WERI-Rb-1 (cell line): ENCODE measurements around the gene ZRANB1.
A peak's percentile ranks its signal among the peaks of the same experiment; 100 is the strongest.

Source experiments
- DNase-seq: peaks from one replicate; pipeline ENCODE4 v3.0.0-alpha.2; 2020
- H3K27ac ChIP-seq: fragments of 250-450 bp; sonication (Bioruptor Pico); 2 replicates; pipeline ENCODE4 v1.5.1; 2020; ENCODE audit warnings: mild to moderate bottlenecking, moderate library complexity
- H3K27me3 ChIP-seq: fragments of 250-450 bp; sonication (Bioruptor Pico); 2 replicates; pipeline ENCODE4 v1.5.1; 2021; ENCODE audit warnings: mild to moderate bottlenecking, low read depth, moderate library complexity; ENCODE audit not compliant: insufficient read depth, severe bottlenecking
- H3K36me3 ChIP-seq: fragments of 250-450 bp; sonication (Bioruptor Pico); 2 replicates; pipeline ENCODE4 v1.5.1; 2020; ENCODE audit warnings: mild to moderate bottlenecking, moderate library complexity
- H3K4me3 ChIP-seq: 2 replicates; pipeline ENCODE4 v1.5.1; 2011; ENCODE audit warnings: low read depth, mild to moderate bottlenecking, control low read depth, low read length
- H3K9me3 ChIP-seq: fragments of 250-450 bp; sonication (Bioruptor Pico); 2 replicates; pipeline ENCODE4 v1.5.1; 2021; ENCODE audit warnings: mild to moderate bottlenecking, moderate library complexity; ENCODE audit not compliant: severe bottlenecking
- TF ChIP-seq, protein P1 (sequence below): IDR thresholded peaks from 2 replicates; pipeline ENCODE4 v1.5.1; 2011; ENCODE audit warnings: low read depth, mild to moderate bottlenecking, control low read depth, inconsistent platforms, low read length

ZRANB1 gene

DNA sequence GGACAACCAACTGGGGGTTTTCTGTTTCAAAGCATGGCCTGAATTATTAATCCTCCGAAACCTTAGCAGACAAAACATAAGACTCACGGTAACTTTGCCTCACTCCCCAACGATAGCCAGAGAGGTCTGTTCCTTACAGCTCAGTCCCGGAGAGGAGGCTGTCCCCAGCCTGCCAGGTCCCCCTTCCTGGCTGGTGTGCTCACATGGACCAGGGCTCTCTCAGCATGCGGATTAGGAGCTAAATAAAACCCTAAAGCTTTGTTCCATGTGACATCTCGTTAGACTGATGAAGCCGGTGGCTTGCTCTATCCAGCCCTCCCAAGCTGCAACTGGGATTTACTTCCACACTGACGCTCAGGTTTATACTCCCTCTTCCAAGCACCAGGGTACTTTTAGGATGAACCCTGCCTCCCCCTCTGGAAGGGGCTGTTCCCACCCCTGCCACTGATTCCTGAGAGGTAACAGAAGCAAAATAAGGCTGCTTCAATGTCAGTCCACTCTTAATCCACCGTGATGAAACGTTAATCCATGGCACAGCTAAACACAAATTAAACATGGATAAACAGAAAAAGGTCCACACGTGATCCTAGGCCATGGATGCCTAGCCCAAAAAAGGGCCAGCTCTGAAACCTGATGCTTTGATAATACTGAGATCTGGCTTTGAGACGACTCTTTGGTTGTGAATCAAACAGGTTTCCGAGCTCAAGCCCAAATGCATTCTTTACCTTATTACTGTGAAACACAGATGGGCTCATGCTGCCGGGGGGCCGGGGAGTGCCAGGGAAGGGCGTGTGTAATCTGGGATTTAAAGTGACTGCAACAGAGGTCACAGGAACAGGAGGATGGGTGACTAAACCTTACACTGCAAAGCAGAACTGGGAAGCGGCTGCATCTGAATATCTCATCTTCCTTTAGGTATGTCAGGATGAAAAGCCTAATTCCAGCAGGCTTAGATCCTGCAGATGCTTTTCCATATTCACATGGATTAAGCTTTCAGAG is 86.2 kb downstream of the ZRANB1 start:
- H3K4me3 ChIP-seq = peak overlapping the region; percentile 32
- no peaks in the 10 kb centered on the region for H3K9me3 ChIP-seq
- H3K27ac ChIP-seq = peak overlapping the region; percentile 94
- peak; percentile 90 for DNase-seq
- peaks cover 27% of the 10 kb centered on the region for H3K36me3 ChIP-seq
- H3K27me3 ChIP-seq = no peaks in the 10 kb centered on the region
- TF ChIP-seq, protein P1, sequence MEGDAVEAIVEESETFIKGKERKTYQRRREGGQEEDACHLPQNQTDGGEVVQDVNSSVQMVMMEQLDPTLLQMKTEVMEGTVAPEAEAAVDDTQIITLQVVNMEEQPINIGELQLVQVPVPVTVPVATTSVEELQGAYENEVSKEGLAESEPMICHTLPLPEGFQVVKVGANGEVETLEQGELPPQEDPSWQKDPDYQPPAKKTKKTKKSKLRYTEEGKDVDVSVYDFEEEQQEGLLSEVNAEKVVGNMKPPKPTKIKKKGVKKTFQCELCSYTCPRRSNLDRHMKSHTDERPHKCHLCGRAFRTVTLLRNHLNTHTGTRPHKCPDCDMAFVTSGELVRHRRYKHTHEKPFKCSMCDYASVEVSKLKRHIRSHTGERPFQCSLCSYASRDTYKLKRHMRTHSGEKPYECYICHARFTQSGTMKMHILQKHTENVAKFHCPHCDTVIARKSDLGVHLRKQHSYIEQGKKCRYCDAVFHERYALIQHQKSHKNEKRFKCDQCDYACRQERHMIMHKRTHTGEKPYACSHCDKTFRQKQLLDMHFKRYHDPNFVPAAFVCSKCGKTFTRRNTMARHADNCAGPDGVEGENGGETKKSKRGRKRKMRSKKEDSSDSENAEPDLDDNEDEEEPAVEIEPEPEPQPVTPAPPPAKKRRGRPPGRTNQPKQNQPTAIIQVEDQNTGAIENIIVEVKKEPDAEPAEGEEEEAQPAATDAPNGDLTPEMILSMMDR = no peak

DNA sequence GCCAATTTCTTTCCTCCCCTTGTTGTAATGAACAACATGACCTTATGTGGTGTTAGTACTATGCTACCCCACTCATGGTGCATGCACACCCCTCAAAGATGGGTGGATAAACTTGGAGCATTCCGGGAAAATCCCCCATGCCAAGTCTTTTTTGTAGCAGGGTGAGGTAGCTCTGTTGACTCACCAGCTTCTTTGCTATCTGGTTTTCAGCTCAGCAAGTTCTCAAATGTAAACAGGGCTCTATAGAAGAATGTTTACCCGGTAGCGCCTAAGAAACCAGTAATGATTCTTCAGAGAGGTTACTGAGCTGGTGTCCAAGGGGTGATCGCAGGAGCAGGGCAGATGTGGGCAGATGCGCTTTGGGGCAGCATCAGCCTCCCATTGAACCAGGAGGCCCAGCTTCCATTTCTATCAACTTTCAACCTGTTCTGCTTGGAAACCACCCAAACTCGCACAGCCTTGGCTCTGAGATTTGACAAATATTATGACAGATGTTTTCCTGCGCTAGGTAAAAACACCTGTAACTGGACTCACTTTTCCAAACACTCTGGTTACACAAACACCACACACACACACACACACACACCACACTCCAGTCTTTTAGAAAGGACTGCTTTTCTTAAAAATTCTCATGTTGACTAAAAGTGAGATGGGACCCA is 87.8 kb downstream of the ZRANB1 start:
- H3K27ac ChIP-seq = peak overlapping the region; percentile 94
- TF ChIP-seq, protein P1 = no peak
- H3K36me3 ChIP-seq = peaks cover 31% of the 10 kb centered on the region
- no peaks in the 10 kb centered on the region for H3K9me3 ChIP-seq
- no peaks in the 10 kb centered on the region for H3K27me3 ChIP-seq
- no peak for DNase-seq
- no peak overlapping the region for H3K4me3 ChIP-seq

DNA sequence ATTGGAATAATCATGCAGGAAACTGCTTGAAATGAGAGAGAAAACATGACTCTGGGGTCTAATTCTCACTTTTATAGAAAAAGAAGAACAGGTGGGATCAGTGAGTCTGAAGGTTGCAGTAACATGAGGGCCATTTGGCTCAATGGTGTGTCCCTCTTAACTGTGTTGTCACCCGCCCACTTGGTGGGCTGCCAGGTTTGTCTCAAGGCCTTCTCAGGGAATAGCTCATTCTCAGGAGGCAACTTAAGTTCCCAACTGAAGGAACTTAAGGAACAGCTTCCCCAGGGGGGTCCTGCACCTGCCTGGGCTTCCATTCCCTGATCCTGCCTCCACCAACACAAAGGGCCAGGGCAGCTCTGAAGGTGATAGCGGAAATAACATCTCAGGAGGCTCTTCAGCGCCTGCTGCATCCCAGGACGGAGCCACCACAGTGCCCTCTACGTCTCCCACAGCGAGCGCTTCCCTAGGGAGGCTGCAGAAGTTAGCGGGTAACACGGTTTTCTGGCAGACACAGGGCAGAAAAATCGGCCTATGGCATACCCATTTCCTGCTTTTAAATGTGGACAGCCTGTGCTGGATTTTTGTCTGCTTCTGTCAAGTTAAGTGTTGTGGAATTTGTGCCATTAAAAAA is 88.8 kb downstream of the ZRANB1 start:
- DNase-seq = no peak
- Histone ChIP-seq H3K27ac (0 out of 2 replicates have a peak overlapping the region, but pooled peaks have one; percentile 94), H3K9me3 (no peaks in the 10 kb centered on the region), H3K4me3 (no peak overlapping the region), H3K36me3 (peaks cover 34% of the 10 kb centered on the region), H3K27me3 (no peaks in the 10 kb centered on the region)
- TF ChIP-seq, protein P1 = no peak

DNA sequence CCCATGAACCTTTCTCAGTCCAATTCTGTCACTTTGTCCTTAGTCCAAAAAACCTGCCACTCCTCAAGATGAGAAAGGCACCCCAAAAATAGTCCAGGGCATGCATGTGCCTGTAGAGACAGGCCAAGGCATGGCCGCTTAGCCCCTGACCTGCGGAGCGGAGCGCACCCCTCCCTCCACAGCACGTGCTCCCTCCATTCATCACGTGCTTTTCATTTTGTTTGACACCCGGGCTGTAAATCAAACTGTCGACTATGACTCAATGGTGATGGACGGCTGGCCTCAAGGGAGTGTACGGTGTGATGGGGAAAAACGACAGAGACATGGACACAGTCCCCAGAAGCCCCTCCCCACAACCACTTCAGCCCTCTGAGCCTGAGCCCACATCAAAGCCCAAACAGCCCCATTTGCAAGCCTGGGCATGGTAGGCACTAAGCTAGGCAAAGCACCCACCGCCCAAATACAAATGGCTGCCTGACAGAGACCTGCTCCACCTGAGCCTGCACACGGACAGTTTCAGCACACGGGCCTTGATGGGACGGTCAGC is 90.6 kb downstream of the ZRANB1 start:
- TF ChIP-seq, protein P1 = no peak
- no peaks in the 10 kb centered on the region for H3K27me3 ChIP-seq
- H3K9me3 ChIP-seq = no peaks in the 10 kb centered on the region
- no peak overlapping the region for H3K4me3 ChIP-seq
- H3K36me3 ChIP-seq = peaks cover 34% of the 10 kb centered on the region
- no peak overlapping the region for H3K27ac ChIP-seq
- DNase-seq = no peak

DNA sequence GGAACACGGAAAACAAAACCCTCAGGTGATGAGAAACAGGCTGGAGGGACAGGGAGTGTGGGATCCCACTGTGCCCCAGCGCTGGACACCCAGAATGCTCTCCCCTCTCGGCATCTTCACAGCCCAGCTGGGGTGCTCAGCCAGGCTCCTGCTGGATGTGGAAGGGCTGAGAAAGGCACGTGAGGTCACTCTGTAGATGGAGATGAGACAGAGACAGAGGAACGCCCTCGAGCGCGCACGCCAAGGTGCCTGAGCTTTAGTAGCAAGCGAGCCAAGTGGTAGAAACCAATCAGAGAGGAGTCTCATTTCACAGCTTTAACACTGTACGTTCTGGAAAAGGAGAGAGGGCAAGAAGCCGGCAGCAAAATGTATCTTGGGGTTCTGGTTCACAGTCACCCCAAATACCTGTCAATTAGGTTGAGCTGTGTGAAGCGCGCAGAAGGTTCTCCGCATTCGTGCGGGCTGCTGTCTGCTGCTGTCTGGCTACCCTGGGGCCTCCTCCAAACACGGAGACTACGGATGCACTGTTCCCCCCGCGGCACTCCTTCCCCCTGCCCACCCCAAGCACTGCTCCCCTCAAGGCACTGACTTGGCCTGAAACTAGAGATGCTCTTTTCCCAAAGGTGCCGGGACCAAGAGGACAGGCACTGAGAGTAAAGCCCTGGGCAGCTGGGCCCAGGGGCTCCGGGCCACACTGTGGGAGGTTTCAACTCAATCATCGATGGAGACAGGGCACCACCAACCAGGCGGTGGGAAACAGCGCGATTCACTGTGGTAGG is 91.4 kb downstream of the ZRANB1 start:
- H3K36me3 ChIP-seq = peaks cover 39% of the 10 kb centered on the region
- no peak overlapping the region for H3K27ac ChIP-seq
- H3K27me3 ChIP-seq = no peaks in the 10 kb centered on the region
- H3K9me3 ChIP-seq = no peaks in the 10 kb centered on the region
- no peak overlapping the region for H3K4me3 ChIP-seq
- DNase-seq = no peak
- TF ChIP-seq, protein P1 = no peak
